Left renal pelvis (tissue), 4 donors: ENCODE results near the gene KCNN1. TPM values are rescaled to one million over a fixed set of nuclear protein-coding genes. Genes with fewer than 3 reads are reported as not detected.

Experiments used
- DNase-seq, 4 donors: peaks; one replicate each; pipeline ENCODE4 v3.0.0-alpha.2; 2013; ENCODE audit warnings: low read depth in 4 of 4, low spot score in 3 of 4
- polyA plus RNA-seq, 4 donors: library from polyadenylated mRNA; unstranded; fragments of 120-200 nt; gene quantifications; one replicate each; pipeline ENCODE4 v1.2.1, GENCODE V29; 2013; ENCODE audit not compliant: insufficient read length in 4 of 4

The KCNN1 gene
- polyA plus RNA-seq, 4 donors: 3.6 to 7.3 (median 5.4) TPM

- DNase-seq: no peak
Observed at GRCh38 chr19:17946965-17947784, 19.7 kb upstream of the KCNN1 start.

- peak in 3 of 4 donors; percentile 91 to 92 (median 92) for DNase-seq
Observed at GRCh38 chr19:17947815-17948513, 18.9 kb upstream of the KCNN1 start.

GRCh38 chr19:17948514-17948900 is 18.4 kb upstream of the KCNN1 start:
- DNase-seq: no peak

- DNase-seq: no peak
Observed at GRCh38 chr19:17948931-17949930, 17.7 kb upstream of the KCNN1 start.

- no peak for DNase-seq
Observed at GRCh38 chr19:17949956-17950309, 17.0 kb upstream of the KCNN1 start.

GRCh38 chr19:17950310-17951156 is 16.4 kb upstream of the KCNN1 start:
- DNase-seq: no peak

GRCh38 chr19:17951157-17951989 is 15.5 kb upstream of the KCNN1 start:
- DNase-seq: no peak

- no peak for DNase-seq
Observed at GRCh38 chr19:17951990-17952976, 14.6 kb upstream of the KCNN1 start.

- no peak for DNase-seq
Observed at GRCh38 chr19:17953316-17953801, 13.5 kb upstream of the KCNN1 start.

- DNase-seq: no peak
Observed at GRCh38 chr19:17953869-17954268, 13.0 kb upstream of the KCNN1 start.

- DNase-seq: no peak
Observed at GRCh38 chr19:17954401-17954800, 12.5 kb upstream of the KCNN1 start.

- no peak for DNase-seq
Observed at GRCh38 chr19:17957149-17957849, 9.6 kb upstream of the KCNN1 start.

- no peak for DNase-seq
Observed at GRCh38 chr19:17957885-17958284, 9.0 kb upstream of the KCNN1 start.

- DNase-seq: no peak
Observed at GRCh38 chr19:17963936-17964691, 2.8 kb upstream of the KCNN1 start.

GRCh38 chr19:17965370-17966128 is 1.4 kb upstream of the KCNN1 start:
- no peak for DNase-seq

- no peak for DNase-seq
Observed at GRCh38 chr19:17966129-17966483, 801 bp upstream of the KCNN1 start.
